Activated CD8-positive, alpha-beta T cell treated with anti-CD3 and anti-CD28 coated beads for 36 hours (primary cell): ENCODE measurements around the gene COA1. TPM values are rescaled to one million over a fixed set of nuclear protein-coding genes. Genes with fewer than 3 reads are reported as not detected.
A peak's percentile ranks its signal among the peaks of the same experiment; 100 is the strongest.

Experiments used
- ATAC-seq: fragments of 200-7000 bp; cut with Tn5 transposase; one replicate; pipeline ENCODE4 v1.10.0; 2021; ENCODE audit warnings: mild to moderate bottlenecking, moderate library complexity
- CTCF ChIA-PET: fragments of 350-600 bp; sonication (Branson Sonifier 250); formaldehyde crosslinking; loops from one replicate; lab custom pipeline; 2021; ENCODE audit warnings: antibody characterized with exemption; lab: Charles Lee
- POLR2A ChIA-PET: fragments of 350-600 bp; sonication (Branson Sonifier 250); formaldehyde crosslinking; loops from one replicate; lab custom pipeline; 2021; ENCODE audit warnings: antibody characterized with exemption; lab: Charles Lee
- DNase-seq: peaks from one replicate; pipeline ENCODE4 v3.0.0-alpha.2; 2020
- H3K27ac Mint-ChIP-seq: one replicate; pipeline ENCODE4 v1.8.0; 2021; ENCODE audit warnings: mild to moderate bottlenecking, mixed read lengths
- H3K27me3 Mint-ChIP-seq: one replicate; pipeline ENCODE4 v1.8.0; 2021; ENCODE audit warnings: mixed read lengths
- H3K36me3 Mint-ChIP-seq: one replicate; pipeline ENCODE4 v1.8.0; 2021; ENCODE audit warnings: low read depth, mixed read lengths
- H3K4me1 Mint-ChIP-seq: one replicate; pipeline ENCODE4 v1.8.0; 2021; ENCODE audit warnings: low read depth, mixed read lengths
- H3K4me3 Mint-ChIP-seq: one replicate; pipeline ENCODE4 v1.8.0; 2021; ENCODE audit warnings: mild to moderate bottlenecking, moderate library complexity, mixed read lengths
- H3K9me3 Mint-ChIP-seq: one replicate; pipeline ENCODE4 v1.8.0; 2021; ENCODE audit warnings: mixed read lengths
- intact Hi-C: fragments of 100-400 bp; cut with micrococcal nuclease; formaldehyde crosslinking; loops from one replicate; pipeline ENCODE4 v1.10.0; 2022
- total RNA-seq, 2 experiments: library from RNA; stranded (reverse); gene quantifications; one replicate each; pipeline ENCODE4 v1.2.3, GENCODE V29; 2021
- TF ChIP-seq, protein P1 (sequence below): fragments of 200-600 bp; IDR thresholded peaks from one replicate; pipeline ENCODE4 v1.8.0; 2022; ENCODE audit warnings: antibody characterized with exemption, mild to moderate bottlenecking

The COA1 gene
- total RNA-seq, 2 experiments from 2014 or later, result 78.8 to 85.6 TPM

DNA sequence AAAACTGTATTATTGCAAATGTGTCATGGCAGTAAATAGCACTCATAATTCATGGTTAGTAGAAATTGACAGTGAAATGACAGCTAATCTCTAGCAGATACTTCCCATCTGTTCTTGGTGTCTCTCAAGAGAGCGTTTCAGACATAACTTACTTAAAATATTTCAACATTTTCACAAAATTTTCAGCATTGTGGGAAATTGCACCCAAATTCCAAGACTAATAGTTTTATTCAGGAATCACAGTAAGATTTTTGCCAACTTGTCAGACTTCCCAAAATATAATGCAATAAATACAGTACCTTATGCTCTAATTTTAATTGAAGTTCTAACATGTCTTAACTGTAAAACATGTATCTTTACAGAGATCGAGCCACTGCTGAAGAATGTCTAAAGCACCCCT is 105.2 kb downstream of the COA1 start:
- CTCF ChIA-PET, result interaction anchor here (12.0 kb wide), 1 partner anchor 40 kb away, joined by 123 read pairs; the partner anchor contains the start of gene STK17A
- Mint-ChIP-seq H3K9me3 (no peaks in the 10 kb centered on the region), H3K27me3 (no peaks in the 10 kb centered on the region), H3K27ac (peak overlapping the region; percentile 80), H3K4me3 (no peak overlapping the region), H3K36me3 (peaks cover 75% of the 10 kb centered on the region), H3K4me1 (peaks cover 79% of the 10 kb centered on the region)
- POLR2A ChIA-PET, result no interaction called here
- DNase-seq (no peak), ATAC-seq (no peak)
- TF ChIP-seq, protein P1, sequence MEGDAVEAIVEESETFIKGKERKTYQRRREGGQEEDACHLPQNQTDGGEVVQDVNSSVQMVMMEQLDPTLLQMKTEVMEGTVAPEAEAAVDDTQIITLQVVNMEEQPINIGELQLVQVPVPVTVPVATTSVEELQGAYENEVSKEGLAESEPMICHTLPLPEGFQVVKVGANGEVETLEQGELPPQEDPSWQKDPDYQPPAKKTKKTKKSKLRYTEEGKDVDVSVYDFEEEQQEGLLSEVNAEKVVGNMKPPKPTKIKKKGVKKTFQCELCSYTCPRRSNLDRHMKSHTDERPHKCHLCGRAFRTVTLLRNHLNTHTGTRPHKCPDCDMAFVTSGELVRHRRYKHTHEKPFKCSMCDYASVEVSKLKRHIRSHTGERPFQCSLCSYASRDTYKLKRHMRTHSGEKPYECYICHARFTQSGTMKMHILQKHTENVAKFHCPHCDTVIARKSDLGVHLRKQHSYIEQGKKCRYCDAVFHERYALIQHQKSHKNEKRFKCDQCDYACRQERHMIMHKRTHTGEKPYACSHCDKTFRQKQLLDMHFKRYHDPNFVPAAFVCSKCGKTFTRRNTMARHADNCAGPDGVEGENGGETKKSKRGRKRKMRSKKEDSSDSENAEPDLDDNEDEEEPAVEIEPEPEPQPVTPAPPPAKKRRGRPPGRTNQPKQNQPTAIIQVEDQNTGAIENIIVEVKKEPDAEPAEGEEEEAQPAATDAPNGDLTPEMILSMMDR, result no peak
- intact Hi-C loops, result loop anchor here (5.0 kb wide), 1 partner anchor 37 kb away; no protein-coding TSS in a partner anchor

DNA sequence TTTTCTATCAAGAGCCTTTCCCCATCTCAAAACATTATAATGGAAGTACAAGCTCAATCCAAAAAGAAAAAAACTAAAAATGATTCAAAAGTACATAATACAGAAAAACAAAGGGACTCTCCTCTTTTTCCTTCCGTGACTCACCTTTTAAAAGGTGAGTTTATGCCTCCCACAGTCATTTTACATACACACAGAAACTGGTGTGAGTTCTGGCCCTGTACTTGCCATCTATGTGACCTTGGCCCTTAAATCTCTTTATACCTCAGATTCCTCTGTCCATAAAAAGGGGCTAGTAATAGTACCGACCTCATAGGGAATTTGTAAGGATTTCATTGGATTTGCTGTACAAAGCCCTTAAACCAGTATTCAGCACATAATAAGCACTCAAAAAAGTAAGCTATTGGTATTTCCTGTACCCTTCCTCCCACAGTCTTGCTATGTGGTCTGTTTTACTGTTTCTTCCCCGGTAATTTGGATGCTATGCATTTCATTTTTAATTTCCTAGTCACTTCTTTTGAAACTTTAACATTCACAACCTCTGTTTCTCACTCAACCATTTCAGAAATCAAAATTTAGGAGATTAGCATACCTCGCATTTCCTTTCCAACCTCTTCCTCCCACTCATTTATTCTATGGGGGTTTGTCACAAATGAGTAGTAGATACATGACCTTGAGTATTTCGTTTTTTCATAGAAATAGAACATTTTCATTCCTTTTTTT is 107.4 kb downstream of the COA1 start:
- H3K36me3 Mint-ChIP-seq, result peaks cover 55% of the 10 kb centered on the region
- peak overlapping the region; percentile 89 for H3K27ac Mint-ChIP-seq
- H3K4me3 Mint-ChIP-seq, result peak overlapping the region; percentile 51
- peak; percentile 59 for ATAC-seq
- no peaks in the 10 kb centered on the region for H3K27me3 Mint-ChIP-seq
- CTCF ChIA-PET, result interaction anchor here (0.9 to 12.0 kb wide), 8 partner anchors 10 to 77 kb away, joined by 3 to 123 read pairs (median 4); partner anchors contain the start of gene STK17A
- intact Hi-C loops, result loop anchor here (5.0 kb wide), 1 partner anchor 35 kb away; no protein-coding TSS in a partner anchor
- H3K4me1 Mint-ChIP-seq, result peaks cover 59% of the 10 kb centered on the region
- TF ChIP-seq, protein P1, result no peak
- H3K9me3 Mint-ChIP-seq, result no peaks in the 10 kb centered on the region
- POLR2A ChIA-PET, result interaction anchor here (0.9 to 4.2 kb wide), 11 partner anchors 9 to 51 kb away, joined by 3 to 30 read pairs (median 8); partner anchors contain the start of gene STK17A
- no peak for DNase-seq

DNA sequence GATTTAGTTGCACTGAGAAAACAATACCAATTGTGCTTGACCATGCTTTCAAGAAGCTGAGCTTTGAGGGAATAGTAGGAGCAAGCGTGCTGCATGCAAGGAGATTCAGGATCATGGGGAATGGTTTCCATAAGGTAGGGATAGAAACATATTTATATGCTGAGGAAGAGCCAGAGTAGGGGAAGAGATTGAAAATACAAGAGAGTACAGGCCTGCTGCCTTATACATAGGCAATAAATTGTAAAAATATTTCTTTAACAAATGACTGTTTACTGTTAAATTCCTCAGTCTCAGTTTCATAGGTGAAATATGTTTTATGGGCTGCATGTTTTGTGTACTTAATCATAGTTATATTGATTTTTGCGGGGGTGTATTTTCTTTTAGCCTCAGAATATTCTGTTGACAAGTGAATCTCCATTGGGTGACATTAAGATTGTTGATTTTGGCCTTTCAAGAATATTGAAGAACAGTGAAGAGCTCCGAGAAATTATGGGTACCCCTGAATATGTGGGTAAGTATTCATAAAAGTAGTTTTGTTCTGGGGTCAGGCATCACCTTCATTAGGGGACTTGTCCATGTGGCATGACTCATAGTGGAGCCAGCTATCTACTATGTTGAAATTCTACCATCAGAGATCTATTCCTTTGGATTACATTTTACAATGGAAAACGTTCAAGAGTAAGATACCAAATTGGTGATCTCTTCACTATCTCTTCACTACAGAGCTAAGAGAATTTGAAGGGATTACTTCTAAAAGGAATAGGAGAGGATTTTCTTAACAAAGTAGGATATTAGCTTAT is 109.9 kb downstream of the COA1 start:
- TF ChIP-seq, protein P1, result no peak
- peaks cover 52% of the 10 kb centered on the region for H3K4me1 Mint-ChIP-seq
- no peak for ATAC-seq
- no peaks in the 10 kb centered on the region for H3K9me3 Mint-ChIP-seq
- no peak overlapping the region for H3K4me3 Mint-ChIP-seq
- no peak overlapping the region for H3K27ac Mint-ChIP-seq
- CTCF ChIA-PET, result interaction anchor here (1.2 to 12.0 kb wide), 5 partner anchors 21 to 80 kb away, joined by 3 to 123 read pairs (median 4); partner anchors contain the start of gene STK17A
- peaks cover 50% of the 10 kb centered on the region for H3K36me3 Mint-ChIP-seq
- intact Hi-C loops, result loop anchor here (5.0 kb wide), 1 partner anchor 32 kb away; no protein-coding TSS in a partner anchor
- POLR2A ChIA-PET, result interaction anchor here (1.1 to 4.2 kb wide), 13 partner anchors 8 to 81 kb away, joined by 3 to 30 read pairs (median 4); partner anchors contain the start of gene STK17A
- DNase-seq, result no peak
- no peaks in the 10 kb centered on the region for H3K27me3 Mint-ChIP-seq

DNA sequence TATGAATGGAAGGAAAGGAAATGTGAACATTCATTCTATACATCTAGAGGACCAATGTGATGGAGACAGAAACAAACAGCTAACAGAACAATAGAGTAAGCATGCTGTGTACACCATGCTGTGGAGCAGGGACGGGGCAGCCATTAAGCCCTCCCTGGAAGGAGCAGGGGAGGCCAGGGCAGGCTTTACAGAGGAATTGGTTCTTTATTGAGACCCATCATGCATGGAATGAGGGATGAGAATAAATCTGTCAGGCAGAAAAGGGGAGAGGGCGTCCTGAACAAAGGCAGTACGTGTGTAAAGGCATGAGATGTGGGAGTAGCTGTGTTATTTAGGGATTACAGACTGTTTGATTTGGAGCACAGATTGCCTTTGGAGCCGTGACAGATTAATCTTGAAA is 111.2 kb downstream of the COA1 start:
- DNase-seq, result no peak
- Mint-ChIP-seq H3K27me3 (no peaks in the 10 kb centered on the region), H3K4me3 (no peak overlapping the region), H3K9me3 (no peaks in the 10 kb centered on the region), H3K4me1 (peaks cover 51% of the 10 kb centered on the region), H3K27ac (no peak overlapping the region), H3K36me3 (peaks cover 47% of the 10 kb centered on the region)
- ChIA-PET CTCF (interaction anchor here (1.1 to 12.0 kb wide), 4 partner anchors 15 to 81 kb away, joined by 3 to 123 read pairs (median 28); partner anchors contain the start of gene STK17A), POLR2A (interaction anchor here (0.9 to 1.9 kb wide), 9 partner anchors 11 to 35 kb away, joined by 3 to 10 read pairs (median 3); partner anchors contain the start of gene STK17A)
- ATAC-seq, result no peak
- TF ChIP-seq, protein P1, result no peak
- intact Hi-C loops, result no loop called here
